Naive thymus-derived CD8-positive, alpha-beta T cell (primary cell): ENCODE data around the gene KRT80. TPM values are rescaled to one million over a fixed set of nuclear protein-coding genes. Genes with fewer than 3 reads are reported as not detected.

Experiments used
- ATAC-seq, 2 donors: fragments of 150-1000 bp; cut with Tn5 transposase in 1 of 2; sonication (Bioruptor Pico), chemical (Tn5 transposase) in 1 of 2; 1 replicate in 1 of 2; 2 replicates in 1 of 2; pipeline ENCODE4 v1.10.0; 2021; ENCODE audit warnings: mild to moderate bottlenecking in 2 of 2, moderate library complexity in 2 of 2
- POLR2A ChIA-PET: fragments of 350-600 bp; sonication (Branson Sonifier 250); formaldehyde crosslinking; loops from one replicate; lab custom pipeline; 2021; ENCODE audit warnings: antibody characterized with exemption; lab: Charles Lee
- DNase-seq, 10 donors: peaks; one replicate each; pipeline versions ENCODE4 v3.0.0 to v3.0.0-alpha.2; 2020 to 2022
- H3K27ac Mint-ChIP-seq, 10 donors: one replicate each; pipeline ENCODE4 v1.8.0; 2020 to 2022; ENCODE audit warnings: mild to moderate bottlenecking in 10 of 10, mixed read lengths in 10 of 10, moderate library complexity in 4 of 10, inconsistent platforms in 1 of 10
- H3K27me3 Mint-ChIP-seq, 5 donors: one replicate each; pipeline ENCODE4 v1.8.0; 2021 to 2022; ENCODE audit warnings: mixed read lengths in 5 of 5
- H3K36me3 Mint-ChIP-seq, 3 donors: one replicate each; pipeline ENCODE4 v1.8.0; 2020 to 2022; ENCODE audit warnings: mixed read lengths in 3 of 3, mild to moderate bottlenecking in 2 of 3, inconsistent platforms in 1 of 3
- H3K4me1 Mint-ChIP-seq, 4 donors: one replicate each; pipeline ENCODE4 v1.8.0; 2021 to 2022; ENCODE audit warnings: mixed read lengths in 4 of 4
- H3K4me3 Mint-ChIP-seq, 10 donors: one replicate each; pipeline ENCODE4 v1.8.0; 2020 to 2022; ENCODE audit warnings: mild to moderate bottlenecking in 10 of 10, mixed read lengths in 10 of 10, moderate library complexity in 6 of 10, inconsistent platforms in 1 of 10
- H3K9me3 Mint-ChIP-seq, 9 donors: one replicate each; pipeline ENCODE4 v1.8.0; 2020 to 2022; ENCODE audit warnings: mixed read lengths in 9 of 9, mild to moderate bottlenecking in 3 of 9, inconsistent platforms in 1 of 9, moderate library complexity in 1 of 9
- polyA plus RNA-seq, 3 donors: library from polyadenylated mRNA; unstranded; fragments of 300-500 nt; fragmentation: Illumina TruSeq; gene quantifications; one replicate each; pipeline ENCODE4 v1.2.3, GENCODE V29; 2021
- total RNA-seq, 8 experiments: library from RNA in 2 of 8; stranded (reverse) in 2 of 8; gene quantifications; one replicate each; pipeline ENCODE4 v1.2.3 and lab custom pipeline; 2021 to 2026

Gene KRT80
- total and polyA plus RNA-seq, 5 experiments from 2014 or later, result not detected

DNA sequence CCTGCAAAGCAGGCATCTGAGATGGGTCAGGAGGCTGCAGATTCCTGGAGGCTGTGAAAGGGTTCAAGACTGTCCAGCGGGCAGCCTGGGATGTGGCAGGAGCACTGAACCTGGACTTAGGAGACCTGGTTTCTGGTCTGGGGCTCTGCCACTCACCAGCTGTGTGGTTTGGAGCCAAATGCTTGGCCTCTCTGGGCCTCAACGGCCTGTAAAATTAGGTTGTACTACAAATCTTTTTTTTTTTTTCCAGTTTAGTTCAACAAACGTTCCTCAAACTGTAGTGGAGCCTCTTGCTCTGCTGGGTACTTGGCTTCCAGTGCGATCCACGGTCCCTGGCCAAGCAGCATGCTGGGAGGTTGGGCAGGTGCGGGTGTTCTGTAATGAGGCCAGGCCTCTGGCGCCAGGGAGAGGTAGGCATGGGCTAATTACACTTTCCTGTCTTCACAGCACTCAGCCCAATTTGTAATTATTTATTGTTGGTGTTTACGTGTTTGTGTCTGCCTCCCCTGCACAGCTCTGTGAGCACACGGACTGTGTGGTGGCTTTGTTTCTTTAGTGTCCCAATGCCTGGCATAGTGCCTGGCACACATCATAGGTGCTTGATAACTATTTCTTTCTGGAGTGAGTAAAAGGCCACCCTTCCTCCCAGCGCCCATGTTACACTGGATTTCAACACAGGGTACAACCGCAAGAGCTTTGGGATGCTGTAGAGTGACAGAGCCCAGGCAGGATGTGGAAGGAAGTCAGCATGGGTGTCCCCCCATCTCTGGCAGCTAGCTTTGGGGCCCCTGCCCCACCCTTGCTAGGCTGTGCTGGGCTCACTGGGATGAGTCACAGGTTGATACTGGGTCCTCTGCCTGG, 5.8 kb upstream of the KRT80 start:
- ATAC-seq (no peak), DNase-seq (no peak)
- Mint-ChIP-seq H3K27ac (no peak overlapping the region), H3K4me3 (no peak overlapping the region), H3K4me1 (peaks cover 0 to 2% (median 0%) of the 10 kb centered on the region in 4 donors), H3K36me3 (no peaks in the 10 kb centered on the region), H3K9me3 (no peaks in the 10 kb centered on the region), H3K27me3 (peaks cover 6 to 34% (median 21%) of the 10 kb centered on the region in 5 donors)
- POLR2A ChIA-PET, result no interaction called here

DNA sequence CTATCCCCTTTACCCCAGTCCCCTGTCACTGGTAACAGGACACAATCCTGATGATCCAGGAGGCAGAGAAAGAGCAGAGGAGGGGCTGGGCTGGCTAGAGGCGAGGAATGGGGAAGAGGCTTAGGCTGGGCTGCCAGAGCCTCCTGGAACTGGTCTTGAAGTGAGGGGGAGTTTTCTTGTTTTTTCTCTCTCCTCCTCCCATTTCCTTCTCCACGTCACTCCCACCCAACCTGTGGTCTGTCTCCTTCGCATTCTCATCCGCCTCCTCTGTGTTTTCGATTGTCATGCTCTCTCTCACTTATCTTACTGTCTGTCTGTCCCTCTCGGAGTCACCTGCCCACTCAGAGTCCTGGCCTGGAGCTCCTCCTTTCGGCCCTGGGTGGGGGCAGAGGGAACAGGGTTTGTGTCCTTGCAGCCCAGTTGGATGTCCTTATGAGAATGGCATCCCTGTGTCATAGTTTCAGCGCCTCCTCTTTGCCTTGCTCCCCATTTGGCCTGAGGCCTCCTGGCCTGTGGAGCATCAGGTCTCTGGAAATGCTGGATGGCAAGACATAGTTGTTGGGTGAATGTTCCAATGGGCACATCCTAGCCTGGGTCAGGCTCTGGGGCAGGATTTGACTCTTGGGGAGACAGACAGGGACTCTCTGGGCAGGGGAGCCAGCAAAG, 3.4 kb upstream of the KRT80 start:
- no peaks in the 10 kb centered on the region for H3K36me3 Mint-ChIP-seq
- H3K27me3 Mint-ChIP-seq, result peaks cover 6 to 21% (median 14%) of the 10 kb centered on the region in 5 donors
- H3K9me3 Mint-ChIP-seq, result no peaks in the 10 kb centered on the region
- POLR2A ChIA-PET, result no interaction called here
- H3K4me3 Mint-ChIP-seq, result no peak overlapping the region
- DNase-seq, result no peak
- no peak for ATAC-seq
- peaks cover 0 to 2% (median 0%) of the 10 kb centered on the region in 4 donors for H3K4me1 Mint-ChIP-seq
- peak overlapping the region in 1 of 10 donors; percentile 54 for H3K27ac Mint-ChIP-seq

DNA sequence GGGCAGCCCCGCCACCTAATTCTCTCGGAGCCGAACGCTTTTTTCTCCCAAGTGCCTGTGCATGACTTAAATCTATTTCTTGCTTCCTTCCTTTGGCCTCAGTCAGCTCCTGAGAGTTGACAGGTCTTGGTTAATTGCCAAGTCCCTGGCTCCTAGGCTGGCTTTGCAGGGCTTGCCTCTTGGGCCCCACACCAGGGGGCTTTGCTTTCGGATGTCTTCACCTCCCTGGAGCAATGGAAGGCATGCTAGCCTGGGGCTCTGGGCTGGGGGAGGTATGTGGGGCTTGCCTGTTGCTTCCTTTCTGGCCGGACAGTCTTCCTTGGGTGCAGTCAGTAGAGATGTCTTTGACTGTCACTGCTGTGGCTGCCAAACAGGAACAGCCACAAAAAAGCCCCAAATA, 2.2 kb upstream of the KRT80 start:
- ATAC-seq, result no peak
- DNase-seq, result no peak
- H3K27me3 Mint-ChIP-seq, result peaks cover 6 to 21% (median 14%) of the 10 kb centered on the region in 5 donors
- H3K4me3 Mint-ChIP-seq, result no peak overlapping the region
- POLR2A ChIA-PET, result no interaction called here
- H3K36me3 Mint-ChIP-seq, result no peaks in the 10 kb centered on the region
- H3K4me1 Mint-ChIP-seq, result peaks cover 0 to 2% (median 0%) of the 10 kb centered on the region in 4 donors
- H3K27ac Mint-ChIP-seq, result no peak overlapping the region
- no peaks in the 10 kb centered on the region for H3K9me3 Mint-ChIP-seq

DNA sequence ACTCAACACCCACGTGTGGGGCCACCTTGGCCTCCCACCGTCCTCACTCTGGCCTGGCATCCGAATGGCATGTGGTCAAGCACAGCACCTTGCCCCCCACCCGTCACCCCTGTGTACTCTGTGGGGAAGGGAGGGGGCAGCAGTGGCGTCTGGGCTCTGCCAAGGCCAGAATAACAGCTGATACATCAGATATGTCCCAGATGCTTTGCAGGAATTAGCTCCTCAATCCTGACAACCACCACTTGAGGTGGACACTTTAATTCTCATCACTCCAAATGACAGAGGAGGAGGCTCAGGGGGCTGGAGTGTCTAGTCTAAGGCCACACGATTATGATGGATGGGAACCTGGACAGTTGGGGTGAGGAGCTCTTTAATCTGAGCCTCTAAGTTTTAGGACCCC, 1.7 kb upstream of the KRT80 start:
- no peaks in the 10 kb centered on the region for H3K9me3 Mint-ChIP-seq
- H3K27ac Mint-ChIP-seq, result no peak overlapping the region
- peaks cover 4 to 18% (median 14%) of the 10 kb centered on the region in 5 donors for H3K27me3 Mint-ChIP-seq
- H3K4me3 Mint-ChIP-seq, result no peak overlapping the region
- ATAC-seq, result no peak
- H3K4me1 Mint-ChIP-seq, result peaks cover 0 to 2% (median 0%) of the 10 kb centered on the region in 4 donors
- DNase-seq, result no peak
- H3K36me3 Mint-ChIP-seq, result no peaks in the 10 kb centered on the region
- POLR2A ChIA-PET, result no interaction called here

DNA sequence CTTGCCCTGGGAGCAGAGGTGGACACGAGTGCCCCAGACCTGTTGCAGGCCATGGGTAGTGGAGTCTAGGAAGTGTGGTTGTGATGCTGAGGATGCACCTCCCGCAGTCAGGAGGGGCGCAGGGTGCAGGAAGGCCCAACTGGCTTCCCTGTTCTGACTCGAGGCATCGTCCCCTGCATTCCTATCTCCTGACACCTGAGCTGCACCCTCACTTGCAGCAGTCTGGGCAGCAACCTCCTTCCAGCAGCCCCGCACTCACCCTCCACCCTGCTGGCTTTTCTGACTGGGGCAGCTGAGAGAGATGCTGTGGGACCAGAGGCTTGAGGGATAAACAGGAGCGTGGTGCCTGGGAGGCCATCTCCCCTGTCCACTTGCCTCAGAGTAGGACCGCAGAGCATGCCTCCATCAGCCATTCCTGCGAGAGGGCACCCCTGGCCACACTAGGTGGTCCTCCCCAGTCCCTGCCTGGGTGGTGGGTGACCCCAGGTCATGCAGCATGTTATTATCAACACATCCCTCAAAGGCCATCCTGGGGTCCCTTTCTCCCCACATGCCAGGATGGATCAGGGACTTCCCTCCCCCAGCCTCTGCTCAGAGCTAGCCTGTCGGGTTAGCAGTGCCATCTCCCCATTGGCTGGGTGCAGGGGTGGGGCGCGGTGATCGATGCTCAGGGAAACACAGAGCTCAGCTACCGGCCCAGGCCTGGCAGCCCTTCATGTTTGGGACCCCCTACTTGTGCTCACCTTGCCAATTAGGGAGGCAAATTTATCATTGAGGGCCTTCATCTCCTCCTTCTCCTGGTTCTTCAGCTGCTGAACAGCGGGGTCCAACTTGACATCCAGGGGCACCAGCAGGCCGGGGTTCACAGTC, 719 bp downstream of the KRT80 start:
- Mint-ChIP-seq H3K9me3 (no peaks in the 10 kb centered on the region), H3K36me3 (no peaks in the 10 kb centered on the region), H3K4me3 (no peak overlapping the region), H3K27me3 (peaks cover 4 to 18% (median 8%) of the 10 kb centered on the region in 5 donors), H3K4me1 (peaks cover 0 to 3% (median 0%) of the 10 kb centered on the region in 4 donors), H3K27ac (no peak overlapping the region)
- DNase-seq (no peak), ATAC-seq (no peak)
- POLR2A ChIA-PET, result interaction anchor here (0.6 kb wide), 1 partner anchor 124 kb away, joined by 3 read pairs; no protein-coding TSS in a partner anchor

DNA sequence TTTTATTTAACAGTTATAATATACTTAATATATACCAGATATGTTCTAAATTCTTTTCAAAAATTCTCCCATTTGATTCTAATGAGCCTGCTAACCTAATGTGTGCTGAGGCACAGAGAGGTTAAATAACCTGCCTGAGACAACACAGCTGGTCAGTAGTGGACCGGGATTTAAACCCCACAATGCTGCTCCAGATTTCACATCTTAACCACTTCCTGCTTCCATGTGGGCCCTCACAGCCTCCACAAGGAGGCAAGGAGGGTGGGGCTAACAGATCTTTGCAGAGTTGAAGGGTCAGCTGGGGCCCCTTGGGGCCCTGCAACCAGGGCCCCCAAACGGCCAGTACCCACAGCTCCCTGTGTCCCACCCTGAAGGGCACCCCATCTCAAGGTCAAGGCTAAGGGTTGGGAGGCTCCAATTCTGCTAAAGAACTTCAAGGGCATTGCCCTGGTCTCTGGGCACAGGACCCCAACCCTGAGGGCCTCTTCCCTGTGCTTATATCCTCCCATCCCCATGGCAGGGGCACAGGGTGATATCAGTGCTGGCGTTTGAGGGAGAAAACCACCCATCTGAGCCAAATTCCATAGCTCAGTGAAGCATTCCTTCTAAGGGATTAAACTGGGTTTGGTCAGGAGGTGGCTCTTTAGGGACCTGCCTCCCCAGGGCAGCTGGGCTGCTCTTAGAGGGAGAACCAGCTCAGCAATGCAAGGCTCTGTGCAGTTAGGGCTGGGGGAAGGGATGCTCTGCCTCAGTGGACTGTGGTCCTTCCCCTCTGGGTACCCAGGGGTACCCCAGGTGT, 2.2 kb downstream of the KRT80 start:
- H3K27me3 Mint-ChIP-seq, result peaks cover 2 to 6% (median 4%) of the 10 kb centered on the region in 5 donors
- POLR2A ChIA-PET, result no interaction called here
- H3K36me3 Mint-ChIP-seq, result no peaks in the 10 kb centered on the region
- peak overlapping the region in 1 of 10 donors; percentile 30 for H3K27ac Mint-ChIP-seq
- no peaks in the 10 kb centered on the region for H3K9me3 Mint-ChIP-seq
- no peak overlapping the region for H3K4me3 Mint-ChIP-seq
- no peak for DNase-seq
- H3K4me1 Mint-ChIP-seq, result peaks cover 0 to 5% (median 3%) of the 10 kb centered on the region in 4 donors
- ATAC-seq, result no peak

DNA sequence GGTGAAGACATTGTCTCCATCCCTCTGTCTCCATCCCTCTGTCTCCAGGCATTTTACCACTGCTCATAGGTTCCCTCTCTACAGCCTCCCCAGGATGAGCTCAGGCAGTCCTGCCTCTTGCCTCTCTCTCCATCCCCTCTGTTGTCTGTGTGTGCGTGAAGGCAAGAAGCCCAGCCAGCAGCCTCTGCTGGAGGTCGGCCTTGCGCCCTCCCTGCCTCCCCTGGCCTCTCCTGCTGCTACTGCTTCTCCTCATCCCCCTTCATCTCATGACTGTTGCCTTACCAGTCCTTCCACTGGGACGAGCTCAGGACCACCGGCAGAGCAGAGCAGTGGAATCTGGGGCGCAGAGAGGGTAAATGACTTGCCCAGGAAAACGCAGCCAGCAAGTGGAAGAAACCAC, 3.2 kb downstream of the KRT80 start:
- peaks cover 0 to 5% (median 4%) of the 10 kb centered on the region in 5 donors for H3K27me3 Mint-ChIP-seq
- POLR2A ChIA-PET, result no interaction called here
- H3K4me3 Mint-ChIP-seq, result no peak overlapping the region
- DNase-seq (no peak), ATAC-seq (no peak)
- H3K36me3 Mint-ChIP-seq, result no peaks in the 10 kb centered on the region
- no peaks in the 10 kb centered on the region for H3K9me3 Mint-ChIP-seq
- peak overlapping the region in 2 of 10 donors; percentile 30 to 71 for H3K27ac Mint-ChIP-seq
- H3K4me1 Mint-ChIP-seq, result peaks cover 0 to 6% (median 4%) of the 10 kb centered on the region in 4 donors

DNA sequence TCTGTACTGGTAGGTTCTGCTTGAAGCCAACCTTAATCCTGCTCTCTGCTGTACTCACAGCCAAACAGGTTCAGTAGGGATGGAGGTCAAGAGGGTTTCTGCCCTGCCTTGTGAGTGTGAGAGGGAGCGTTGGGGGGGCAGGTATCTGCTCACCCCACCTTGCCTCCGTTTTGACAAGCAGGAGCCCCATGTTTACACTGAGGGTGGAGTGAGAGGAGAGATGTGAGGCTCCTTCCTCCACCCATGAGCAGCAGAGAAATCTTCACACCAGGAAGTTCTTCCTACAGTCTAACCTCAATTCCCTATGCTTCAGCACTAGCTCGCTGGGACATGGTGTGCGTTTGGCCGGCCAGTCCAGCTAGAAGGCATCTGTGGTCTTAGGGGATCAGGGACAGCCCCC, 4.2 kb downstream of the KRT80 start:
- Mint-ChIP-seq H3K36me3 (no peaks in the 10 kb centered on the region), H3K27ac (no peak overlapping the region), H3K9me3 (no peaks in the 10 kb centered on the region), H3K4me3 (no peak overlapping the region), H3K4me1 (peaks cover 0 to 6% (median 4%) of the 10 kb centered on the region in 4 donors), H3K27me3 (peaks cover 0 to 3% (median 2%) of the 10 kb centered on the region in 5 donors)
- ATAC-seq (no peak), DNase-seq (no peak)
- POLR2A ChIA-PET, result no interaction called here

DNA sequence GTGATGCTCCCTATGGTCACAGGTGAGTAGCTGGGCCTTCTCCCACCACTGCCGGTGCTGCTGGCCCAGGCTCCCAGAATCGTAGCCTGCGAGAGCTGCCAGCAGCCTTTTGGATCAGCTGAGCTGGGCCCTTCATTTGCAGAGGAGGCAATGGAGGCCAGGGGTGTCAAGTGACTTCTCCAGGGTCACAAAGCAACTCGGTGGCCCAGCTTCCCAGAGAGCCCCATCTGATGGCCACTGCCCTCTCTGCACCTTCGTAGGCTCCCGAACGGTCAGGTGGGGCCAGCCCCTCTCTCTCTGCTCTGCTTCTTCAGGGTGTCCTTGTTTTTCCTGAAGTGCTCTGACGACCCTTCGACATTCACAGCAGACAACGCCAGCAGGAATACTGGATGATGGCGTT, 4.6 kb downstream of the KRT80 start:
- no peaks in the 10 kb centered on the region for H3K36me3 Mint-ChIP-seq
- no peaks in the 10 kb centered on the region for H3K9me3 Mint-ChIP-seq
- H3K27me3 Mint-ChIP-seq, result peaks cover 0 to 2% (median 0%) of the 10 kb centered on the region in 5 donors
- peaks cover 0 to 6% (median 4%) of the 10 kb centered on the region in 4 donors for H3K4me1 Mint-ChIP-seq
- no peak overlapping the region for H3K27ac Mint-ChIP-seq
- ATAC-seq (no peak), DNase-seq (no peak)
- POLR2A ChIA-PET, result no interaction called here
- H3K4me3 Mint-ChIP-seq, result no peak overlapping the region

DNA sequence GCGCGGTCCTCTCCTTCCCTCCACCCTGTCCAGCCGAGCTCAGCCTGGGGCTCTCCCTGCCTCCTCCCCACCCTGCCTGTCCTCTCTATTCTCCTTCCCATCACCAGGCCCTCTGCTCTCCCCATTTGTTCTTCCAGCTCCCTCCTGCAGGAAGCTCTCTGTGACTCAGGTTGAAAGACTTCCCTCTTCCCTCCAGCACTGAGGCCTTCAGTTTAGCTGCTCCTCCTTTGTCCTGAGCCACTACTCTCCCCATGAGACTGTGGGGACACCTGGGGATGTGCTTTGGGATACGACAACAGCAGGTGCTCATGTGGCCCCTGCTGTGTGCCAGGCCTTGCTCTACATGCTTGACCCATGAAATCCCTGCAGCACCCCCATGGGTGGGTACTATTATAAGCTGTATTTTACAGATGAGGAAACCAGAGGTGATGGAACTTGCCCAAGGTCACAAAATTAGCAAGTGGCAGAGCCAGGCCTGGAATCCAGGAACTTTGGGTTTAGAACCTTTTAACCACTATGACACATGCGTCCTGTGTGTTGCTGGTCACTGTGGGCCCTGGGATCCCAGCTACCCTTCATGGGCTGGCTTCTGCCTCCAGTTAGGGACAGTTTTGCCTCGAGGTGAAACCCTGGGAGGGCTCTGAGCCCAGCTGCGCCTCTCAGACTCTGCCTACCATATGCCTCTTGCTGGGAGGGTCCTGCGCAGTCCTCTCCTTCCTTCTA, 5.5 kb downstream of the KRT80 start:
- POLR2A ChIA-PET, result no interaction called here
- ATAC-seq (no peak), DNase-seq (no peak)
- peak overlapping the region in 2 of 10 donors; percentile 76 to 79 for H3K27ac Mint-ChIP-seq
- H3K36me3 Mint-ChIP-seq, result no peaks in the 10 kb centered on the region
- H3K9me3 Mint-ChIP-seq, result no peaks in the 10 kb centered on the region
- no peak overlapping the region for H3K4me3 Mint-ChIP-seq
- H3K27me3 Mint-ChIP-seq, result peaks cover 0 to 2% (median 0%) of the 10 kb centered on the region in 5 donors
- H3K4me1 Mint-ChIP-seq, result peaks cover 0 to 6% (median 4%) of the 10 kb centered on the region in 4 donors

DNA sequence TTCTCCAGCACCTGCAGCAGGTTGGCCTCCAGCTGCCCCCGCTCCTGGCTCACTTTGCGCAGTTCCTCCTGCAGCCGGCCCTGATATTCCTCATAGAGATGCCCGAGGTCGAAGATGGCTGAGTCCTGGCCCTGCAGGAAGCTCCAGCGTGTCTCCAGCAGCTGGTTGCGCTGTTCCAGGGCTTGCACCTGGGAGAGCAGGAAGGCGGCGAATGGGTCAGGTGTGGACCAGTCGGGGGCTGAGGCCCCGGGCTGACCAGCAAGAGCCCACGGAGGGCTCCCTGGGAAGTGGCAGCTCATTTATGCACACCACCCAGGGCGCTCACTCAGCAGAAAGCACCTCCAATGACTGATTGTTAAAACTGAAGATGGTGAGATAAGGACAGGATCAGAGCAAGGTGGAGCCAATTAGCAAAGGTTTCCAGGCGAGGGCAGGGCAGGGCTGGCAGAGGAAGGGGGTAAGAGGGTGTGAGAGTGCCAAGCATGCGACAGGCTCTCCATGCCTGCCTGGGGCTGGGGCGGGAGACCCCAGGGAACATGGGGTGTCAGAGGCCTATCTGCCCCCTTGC, 6.3 kb downstream of the KRT80 start:
- no peaks in the 10 kb centered on the region for H3K36me3 Mint-ChIP-seq
- H3K9me3 Mint-ChIP-seq, result no peaks in the 10 kb centered on the region
- POLR2A ChIA-PET, result no interaction called here
- peak overlapping the region in 2 of 10 donors; percentile 49 to 79 for H3K27ac Mint-ChIP-seq
- peaks cover 0 to 6% (median 4%) of the 10 kb centered on the region in 4 donors for H3K4me1 Mint-ChIP-seq
- ATAC-seq, result no peak
- H3K27me3 Mint-ChIP-seq, result peaks cover 0 to under 1% (median 0%) of the 10 kb centered on the region in 5 donors
- DNase-seq, result no peak
- no peak overlapping the region for H3K4me3 Mint-ChIP-seq
